Measurements from ENCODE around the gene XPOT.

- TF ChIP-seq CTCF (IDR thresholded peaks at IDR 0.05) (no peak), POLR2A (IDR thresholded peaks at IDR 0.05) (no peak)
Observed at GRCh38 chr12:64456119-64456518, 51.9 kb downstream of the XPOT start.

Measured in testis (tissue), 2 donors.